ENCODE results near the gene FKBP4.

FKBP4 gene

DNA sequence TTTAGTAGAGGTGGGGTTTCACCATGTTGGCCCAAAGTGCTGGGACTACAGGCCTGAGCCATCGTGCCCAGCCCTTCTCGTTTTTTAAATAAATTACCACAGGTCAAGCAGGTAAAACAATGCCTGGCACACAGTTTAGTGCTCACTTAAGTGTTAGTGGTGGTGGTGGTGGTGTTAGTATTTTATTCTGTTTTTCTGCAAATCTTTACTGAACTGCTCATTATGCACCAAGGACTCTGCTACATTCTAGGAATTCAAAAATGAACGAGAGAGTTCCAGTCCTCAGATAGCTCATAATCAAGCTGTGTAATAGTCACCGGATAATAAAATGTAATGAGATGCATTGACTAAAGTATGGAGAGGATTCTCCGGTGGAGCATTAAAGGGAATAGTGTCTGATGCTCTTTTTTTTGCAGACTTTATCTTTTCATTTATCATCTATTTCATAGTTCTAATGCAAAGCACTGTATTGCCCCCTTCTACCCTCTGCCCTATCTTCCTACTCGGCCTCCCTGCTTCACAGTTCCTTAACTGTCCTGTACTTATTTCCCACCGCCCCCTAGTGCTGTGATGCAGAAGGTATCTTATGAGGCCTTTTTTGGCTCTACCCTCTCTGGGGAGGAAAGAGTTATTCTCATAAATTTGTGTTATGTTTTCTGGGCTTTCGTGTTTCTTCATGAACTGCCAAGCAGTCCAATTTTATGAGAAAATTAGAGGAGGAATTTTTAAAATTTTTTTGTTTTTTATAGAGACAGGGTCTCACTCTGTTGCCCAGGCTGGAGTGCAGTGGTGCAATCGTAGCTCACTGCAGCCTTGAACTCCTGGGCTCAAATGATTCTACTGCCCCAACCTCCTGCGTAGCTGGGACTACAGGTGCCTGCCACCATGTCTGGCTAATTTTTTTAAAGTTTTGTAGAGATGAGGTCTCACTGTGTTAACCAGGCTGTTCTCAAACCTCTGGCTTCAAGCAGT is 18.7 kb downstream of the FKBP4 start:
- peak; percentile 76 for DNase-seq

GRCh38 chr12:2819810-2820209 is 25.0 kb downstream of the FKBP4 start:
- DNase-seq, result no peak

- no peak for DNase-seq
These were observed 25.7 kb downstream of the FKBP4 start for GRCh38 chr12:2820432-2820831.

DNA sequence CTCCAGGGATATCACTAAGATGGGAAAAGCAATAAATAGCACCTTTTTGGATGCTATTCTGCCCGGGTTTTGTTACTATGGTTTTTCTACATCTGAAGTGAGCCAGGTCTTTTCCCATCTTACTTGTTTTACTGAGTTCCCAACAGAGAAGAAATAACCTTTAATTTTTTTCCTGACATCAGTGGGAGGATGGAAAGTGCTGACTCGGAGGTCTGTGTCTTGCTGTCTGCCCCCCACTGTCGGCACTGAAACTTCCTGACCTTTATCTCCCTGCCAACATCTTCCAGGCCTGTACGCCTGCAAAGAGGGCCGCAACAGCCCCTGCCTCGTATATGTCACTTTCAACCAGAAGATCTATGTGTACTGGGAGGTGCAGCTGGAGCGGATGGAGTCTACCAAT is 28.7 kb downstream of the FKBP4 start:
- DNase-seq, result no peak

DNA sequence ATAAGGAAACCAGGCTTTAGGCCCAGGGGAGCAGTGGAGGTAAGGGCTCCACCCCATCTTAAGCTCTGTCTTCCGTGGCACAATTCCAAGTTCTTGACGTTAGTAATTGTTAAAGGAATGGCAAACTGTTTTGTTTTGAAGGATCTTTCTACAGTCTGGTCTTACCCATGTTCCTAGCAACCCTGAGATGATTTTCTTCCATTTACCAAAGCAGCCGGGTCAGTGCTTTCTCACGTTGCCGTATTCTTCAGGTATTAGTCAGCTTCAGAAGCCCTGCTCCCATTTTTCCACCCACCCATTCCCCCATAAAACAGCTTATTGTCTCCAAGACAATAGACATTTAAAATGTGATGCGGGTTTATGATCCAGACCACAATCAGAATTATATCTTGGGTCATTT is 29.8 kb downstream of the FKBP4 start:
- no peak for DNase-seq

DNA sequence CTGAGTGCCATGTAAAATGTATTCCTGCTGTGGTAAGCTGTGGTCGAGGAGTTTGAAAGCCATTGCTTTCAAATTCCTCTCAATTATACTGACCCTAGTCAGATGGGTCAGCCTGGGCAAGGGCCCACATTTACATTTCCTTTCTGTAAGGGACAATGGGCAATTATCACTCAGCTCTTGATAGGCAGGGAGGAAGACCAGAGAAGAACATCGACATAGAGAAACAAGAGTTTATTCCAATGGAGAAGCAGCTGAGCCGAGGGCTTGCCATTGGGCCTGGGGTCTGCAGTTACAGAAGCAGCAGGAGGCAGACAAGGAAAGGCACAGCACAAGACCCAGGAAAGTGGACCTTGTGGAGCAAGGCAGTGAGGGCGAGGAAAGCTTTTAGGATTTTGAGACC is 30.4 kb downstream of the FKBP4 start:
- DNase-seq, result no peak

DNA sequence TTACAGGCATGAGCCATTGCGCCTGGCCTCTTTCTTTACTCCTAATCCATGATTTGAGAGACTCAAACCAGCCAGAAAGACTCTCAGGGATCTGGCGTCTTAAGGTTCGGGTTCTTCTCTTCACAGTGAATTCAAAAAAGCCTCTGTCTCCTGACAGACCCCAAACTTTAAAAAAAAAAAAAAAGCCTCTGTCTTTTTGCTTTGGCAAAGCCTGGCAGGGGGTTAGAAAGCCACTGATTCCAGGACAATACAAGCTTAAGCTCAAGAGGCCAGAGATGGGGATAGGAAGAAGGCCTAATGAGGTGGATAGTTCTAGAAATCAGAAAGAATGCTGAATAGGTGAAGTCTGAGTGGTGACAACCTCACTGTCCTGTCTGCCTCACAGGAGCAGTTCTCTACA is 31.3 kb downstream of the FKBP4 start:
- no peak for DNase-seq

DNA sequence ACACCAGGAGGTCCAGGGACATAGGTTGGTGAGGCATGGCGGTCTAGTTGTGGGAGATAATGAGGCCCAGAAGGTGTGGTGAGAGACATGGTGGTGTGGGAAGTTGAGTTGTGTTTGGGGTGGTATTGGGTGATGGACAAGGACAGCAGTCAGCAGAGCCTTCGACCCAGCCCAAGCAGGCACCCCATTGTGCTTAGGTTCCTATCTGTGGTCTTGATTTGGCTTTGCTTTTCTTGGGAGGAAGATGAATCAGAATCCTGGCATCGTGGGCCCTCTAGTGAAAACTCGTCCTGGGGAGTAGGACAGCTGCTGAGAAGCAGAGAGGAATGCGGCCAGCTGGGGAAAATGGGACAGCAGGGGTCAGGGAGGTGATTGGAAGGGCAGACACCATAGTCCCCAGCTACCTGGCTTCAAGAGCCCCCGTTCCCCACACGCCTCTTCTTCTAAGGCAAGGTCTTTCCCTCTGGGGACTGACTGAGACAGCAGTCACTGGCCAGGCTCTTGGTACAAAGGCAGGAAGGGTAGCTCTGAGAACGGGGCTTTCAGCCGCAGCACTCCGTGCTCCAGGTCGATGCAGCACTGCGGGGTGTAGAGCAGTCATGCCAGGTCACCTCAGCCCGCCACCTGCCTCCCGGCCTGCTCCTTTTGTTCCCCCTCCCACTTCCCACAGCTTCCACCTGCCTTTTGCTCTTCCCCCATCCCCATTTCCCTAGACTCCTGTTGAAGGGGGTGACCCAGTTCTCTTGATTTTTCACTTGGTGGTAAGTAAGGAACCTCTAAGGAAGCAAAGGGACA is 32.1 kb downstream of the FKBP4 start:
- no peak for DNase-seq

- no peak for DNase-seq
These were observed 34.5 kb downstream of the FKBP4 start for GRCh38 chr12:2829275-2829674.

DNA sequence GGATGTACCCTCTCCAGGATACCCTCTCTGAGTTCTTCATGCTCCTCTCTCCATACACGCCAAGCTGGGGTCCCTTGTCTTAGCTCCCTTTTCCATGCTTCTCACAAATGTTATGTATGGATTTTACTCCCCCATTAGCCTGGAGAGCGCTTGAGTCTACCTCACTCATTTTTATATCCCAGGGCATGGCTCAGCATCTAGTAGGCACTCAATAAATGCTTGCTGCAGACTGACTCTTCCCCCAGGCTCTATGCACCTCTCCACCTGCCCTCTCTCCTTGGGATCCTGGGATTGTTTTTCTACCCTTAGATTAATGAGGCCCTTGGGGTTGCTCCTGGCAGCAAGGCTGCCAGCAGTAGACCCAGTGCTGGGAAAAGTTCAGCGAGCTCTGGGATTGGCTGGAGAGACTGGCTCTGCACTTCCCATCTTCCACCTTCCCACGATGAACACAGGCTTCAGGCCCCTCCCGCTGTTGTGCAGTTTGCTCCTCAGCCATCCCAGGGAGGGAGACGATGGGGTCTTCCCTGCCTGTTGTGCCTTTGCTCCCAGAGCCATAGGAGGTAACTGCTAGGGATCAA is 37.9 kb downstream of the FKBP4 start:
- DNase-seq, result no peak

DNA sequence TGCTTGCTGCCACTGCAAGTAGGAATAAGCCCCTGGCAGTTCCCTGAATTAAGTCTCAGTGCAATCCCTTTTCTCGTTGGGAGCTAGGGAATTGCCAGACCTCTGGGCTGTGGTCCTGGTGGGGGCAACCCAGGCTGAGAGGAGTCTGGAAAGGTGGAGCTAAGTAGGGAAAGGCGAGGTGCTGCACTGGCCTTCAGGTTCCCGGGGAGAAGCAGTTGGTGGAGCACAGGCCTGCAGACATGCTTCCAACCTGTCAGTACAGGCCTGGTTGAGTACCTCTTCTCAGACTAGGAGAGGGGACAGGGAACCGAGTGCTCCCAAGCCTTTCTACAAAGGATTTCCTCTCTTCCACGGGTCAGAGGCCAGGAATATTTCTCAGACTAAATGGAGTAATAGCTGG is 38.6 kb downstream of the FKBP4 start:
- DNase-seq, result no peak

DNA sequence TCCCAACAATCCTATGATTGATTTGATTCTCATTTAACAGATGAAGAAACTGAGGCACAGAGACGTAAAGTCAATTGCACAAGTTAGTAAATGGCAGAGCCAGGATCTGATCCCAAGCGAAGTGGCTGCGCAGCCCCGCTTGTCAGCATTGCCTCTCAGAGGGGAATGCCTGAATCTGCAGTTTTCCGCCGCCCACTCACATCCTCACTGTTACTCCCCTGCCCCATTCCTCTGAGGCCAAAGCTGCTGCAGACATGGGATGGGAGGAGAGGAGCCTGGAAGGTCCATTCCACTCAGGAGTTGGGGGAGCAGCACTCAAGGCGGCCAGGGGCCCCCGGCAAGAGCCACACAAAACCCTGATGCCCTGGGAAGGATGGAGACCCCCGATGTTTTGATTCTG is 39.0 kb downstream of the FKBP4 start:
- no peak for DNase-seq

GRCh38 chr12:2834581-2835491 is 40.1 kb downstream of the FKBP4 start, which contains the start of gene NRIP2:
TSS of gene NRIP2 (minus strand) at chr12:2835035. CDS start at chr12:2834983, 52 bp downstream.
- DNase-seq, result no peak

DNA sequence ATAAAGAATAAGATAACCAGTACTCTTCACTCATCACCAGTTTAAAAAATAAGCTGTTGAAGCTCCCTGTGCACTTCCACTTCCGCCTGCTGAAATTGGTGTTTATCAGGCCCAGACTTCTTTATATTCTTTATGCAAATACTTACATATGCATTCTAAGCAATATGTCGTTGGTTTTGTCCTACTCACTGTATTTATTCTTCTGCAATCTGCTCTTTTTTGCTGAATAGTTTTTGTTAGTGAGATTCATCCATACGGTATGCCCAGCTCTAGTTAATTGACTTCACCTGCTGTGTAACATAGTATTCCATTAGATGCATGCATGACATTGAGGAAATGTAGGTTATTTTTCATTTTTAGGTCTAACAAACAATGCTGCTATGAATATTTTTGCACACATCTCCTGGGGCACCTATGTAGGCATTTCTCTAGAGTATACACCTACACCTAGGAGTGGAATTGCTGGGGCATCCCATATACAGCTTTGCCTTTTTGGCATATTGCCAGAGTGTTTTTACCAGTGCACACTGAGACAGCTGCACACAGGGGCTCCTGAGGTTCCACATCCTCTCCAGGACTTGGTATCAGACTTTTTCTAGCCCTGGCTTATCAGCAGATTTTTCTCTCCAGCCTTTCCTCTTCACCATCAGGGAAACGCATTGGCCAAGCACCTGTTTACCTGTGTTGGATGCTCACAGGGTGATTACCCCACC is 41.1 kb downstream of the FKBP4 start:
- DNase-seq, result no peak

GRCh38 chr12:2836574-2836973 is 41.8 kb downstream of the FKBP4 start:
- DNase-seq, result no peak

DNA sequence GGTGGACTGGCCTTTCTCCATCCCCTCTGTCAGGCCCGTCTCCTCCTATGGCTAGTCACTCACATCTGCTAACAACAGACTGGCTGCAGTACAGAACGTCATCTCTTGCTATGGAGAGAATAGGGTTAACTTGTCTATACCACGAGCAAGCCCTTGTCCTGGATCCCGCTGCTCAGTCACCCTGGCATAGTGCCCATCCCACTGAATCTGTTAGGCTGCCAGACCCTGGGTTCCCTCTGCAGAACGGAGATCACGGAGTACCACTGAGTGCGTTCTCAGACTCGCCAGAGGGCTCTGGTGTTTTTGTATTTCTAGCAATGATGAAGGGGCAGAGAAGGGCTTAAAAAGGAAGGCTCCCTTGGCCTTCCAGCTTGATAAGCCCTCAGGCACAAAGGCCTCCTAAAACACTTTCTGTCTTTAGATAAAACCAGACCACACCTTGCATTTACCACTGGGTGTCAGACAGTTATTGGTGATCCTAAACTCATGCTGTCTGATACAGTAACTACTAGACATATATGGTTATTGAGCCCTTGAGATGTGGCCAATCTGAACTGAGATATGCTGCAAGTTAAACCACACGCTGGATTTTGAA is 46.4 kb downstream of the FKBP4 start:
- DNase-seq, result no peak

DNA sequence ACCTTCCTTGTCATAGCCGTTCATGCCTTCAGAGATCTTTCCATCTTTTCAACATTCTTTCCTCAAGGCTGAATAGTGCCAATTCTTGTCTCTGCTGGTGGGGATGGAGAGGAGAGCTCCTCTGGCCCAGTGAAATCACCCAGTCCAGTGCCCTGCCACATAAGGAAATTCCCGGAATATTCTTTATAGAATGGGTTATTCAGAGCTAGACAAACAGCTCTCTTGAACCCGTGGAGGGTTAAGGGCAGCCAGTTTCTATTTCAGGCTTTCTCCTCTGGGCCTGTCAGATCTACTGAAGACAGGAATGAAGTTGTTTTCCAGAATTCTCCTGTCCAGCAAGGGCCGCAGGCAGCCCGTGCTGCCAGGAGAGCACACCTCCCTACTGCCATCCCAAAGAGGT is 48.2 kb downstream of the FKBP4 start:
- no peak for DNase-seq

DNA sequence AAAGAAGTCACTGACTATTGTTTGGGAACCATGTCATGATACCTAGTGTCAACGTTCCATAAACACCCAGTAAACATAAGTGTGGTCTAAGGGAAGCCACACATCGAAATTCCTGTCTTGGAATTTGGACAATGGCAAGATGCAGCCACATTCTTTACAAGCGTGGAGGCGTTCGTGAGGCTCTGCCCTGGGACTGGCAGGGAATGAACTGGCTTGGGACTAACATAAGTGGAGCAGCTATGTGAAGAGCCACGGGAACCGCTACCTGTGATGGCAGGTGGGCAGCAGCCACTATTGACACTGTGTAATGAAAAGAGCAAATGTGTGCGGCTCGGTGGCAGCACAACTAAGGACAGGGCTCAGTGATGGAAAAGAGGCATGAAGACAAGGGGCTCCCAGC is 50.0 kb downstream of the FKBP4 start:
- DNase-seq, result no peak

- DNase-seq, result no peak
These were observed 50.5 kb downstream of the FKBP4 start for GRCh38 chr12:2845280-2845679.

DNA sequence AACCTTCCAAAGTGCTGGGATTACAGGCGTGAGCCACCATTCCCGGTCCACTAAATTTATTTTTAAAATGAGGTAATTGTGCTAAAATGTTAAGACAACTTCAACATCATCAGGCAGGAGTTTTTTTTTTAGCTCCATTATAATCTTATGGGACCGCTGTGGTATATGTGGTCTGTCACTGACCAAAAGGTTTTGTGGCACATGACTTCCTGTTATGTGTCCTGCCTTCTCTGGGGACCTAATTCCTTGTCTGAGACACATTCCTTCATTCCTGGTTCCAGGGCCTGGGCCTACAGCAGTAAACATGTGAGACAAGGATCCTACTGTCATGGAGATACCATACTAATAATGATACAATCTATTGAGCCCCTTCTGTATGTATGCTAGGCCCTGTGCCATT is 57.2 kb downstream of the FKBP4 start:
- no peak for DNase-seq

DNA sequence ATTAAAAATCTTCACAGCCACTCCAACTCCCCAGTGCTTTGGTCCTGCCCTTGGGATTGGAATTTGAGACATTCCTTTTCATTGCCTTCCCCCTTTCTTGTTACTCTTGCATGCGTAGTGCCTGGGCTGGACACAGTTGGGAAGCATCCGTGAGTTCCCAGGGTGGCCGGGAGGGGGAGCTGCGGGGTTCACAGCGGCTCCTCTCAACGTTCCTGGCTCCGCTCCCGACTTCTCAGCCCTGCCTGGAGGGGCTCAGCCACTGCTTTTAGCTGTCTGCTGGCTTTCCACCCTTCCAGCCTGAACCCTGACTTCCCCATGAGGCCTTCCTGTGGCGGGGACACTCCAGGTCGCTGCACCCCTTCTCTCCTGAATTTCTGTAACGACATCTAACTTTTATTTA is 58.9 kb downstream of the FKBP4 start:
- peak; percentile 63 for DNase-seq

Data from kidney glomerular epithelial cell (primary cell).